ENCODE results near the gene TBL2. TPM values are rescaled to one million over a fixed set of nuclear protein-coding genes. Genes with fewer than 3 reads are reported as not detected.
A peak's percentile ranks its signal among the peaks of the same experiment; 100 is the strongest.

Gene TBL2
- total RNA-seq, 2 experiments from 2014 or later, result 36.9 to 47.9 TPM

- Histone ChIP-seq H3K79me2 (ENCODE audit: insufficient read depth, low read depth, low read length) (peaks cover 36% of the 10 kb centered on the region), H3K27ac (ENCODE audit: low read depth, low read length, poor library complexity, severe bottlenecking) (peak within 1 kb of the TSS; percentile 85), H3K9me2 (ENCODE audit: insufficient read depth, low read length) (no peaks in the 10 kb centered on the region), H3K4me2 (ENCODE audit: low read length) (peak within 1 kb of the TSS; percentile 99), H3K9me3 (ENCODE audit: low read length) (no peaks in the 10 kb centered on the region), H3K4me3 (ENCODE audit: low read depth, low read length, poor library complexity, severe bottlenecking) (peak within 1 kb of the TSS; percentile 91), H2AFZ (ENCODE audit: low read length) (peak within 1 kb of the TSS; percentile 66), H3K4me1 (ENCODE audit: insufficient read depth, low read length, poor library complexity, severe bottlenecking) (peaks cover 19% of the 10 kb centered on the region), H3K36me3 (ENCODE audit: insufficient read depth, low read length) (peaks cover 25% of the 10 kb centered on the region), H4K20me1 (ENCODE audit: insufficient read depth, low read length) (peaks cover 6% of the 10 kb centered on the region; the same call in 1 of the 2 replicates)
- ChIA-PET CTCF (ENCODE audit: unreplicated experiment) (no interaction called here), POLR2A (interaction anchor here (0.5 to 1.9 kb wide), 5 partner anchors 30 to 1100 kb away, joined by 3 to 9 read pairs (median 4); partner anchors contain the start of genes BAZ1B and GTF2I)
- intact Hi-C loops (cut with micrococcal nuclease; ENCODE audit: unreplicated experiment), result loop anchor here (1.0 kb wide), 3 partner anchors 21 to 35 kb away; partner anchors contain the start of genes BAZ1B and TBL2
- BruUV-seq (replicated peaks), result TSS peak; percentile 78
- TF ChIP-seq CTCF (conservative IDR thresholded peaks at IDR 0.05; ENCODE audit: low read length) (no peak), EZH2phosphoT487 (IDR thresholded peaks at IDR 0.05; ENCODE audit: borderline replicate concordance, low read depth, low read length) (no peak)
- peak; percentile 86 for DNase-seq (ENCODE audit: low spot score)
Measured at GRCh38 chr7:73557397-73558257, 20.8 kb downstream of the TBL2 start, which contains the start of gene BCL7B. TSS of gene BCL7B (minus strand) at chr7:73557690. CDS start at chr7:73557578, 112 bp downstream.

GRCh38 chr7:73557108-73557396 lies 21.3 kb downstream of the TBL2 start:
- TF ChIP-seq EZH2phosphoT487 (IDR thresholded peaks at IDR 0.05; ENCODE audit: borderline replicate concordance, low read depth, low read length) (no peak), CTCF (conservative IDR thresholded peaks at IDR 0.05; ENCODE audit: low read length) (no peak)
- Histone ChIP-seq H3K4me1 (ENCODE audit: insufficient read depth, low read length, poor library complexity, severe bottlenecking) (peaks cover 19% of the 10 kb centered on the region), H3K9me2 (ENCODE audit: insufficient read depth, low read length) (no peaks in the 10 kb centered on the region), H2AFZ (ENCODE audit: low read length) (no peak overlapping the region; the same call in 1 of the 2 replicates), H3K4me2 (ENCODE audit: low read length) (peak overlapping the region; percentile 99), H3K9me3 (ENCODE audit: low read length) (no peaks in the 10 kb centered on the region), H3K79me2 (ENCODE audit: insufficient read depth, low read depth, low read length) (peaks cover 36% of the 10 kb centered on the region), H3K4me3 (ENCODE audit: low read depth, low read length, poor library complexity, severe bottlenecking) (peak overlapping the region; percentile 91), H3K27ac (ENCODE audit: low read depth, low read length, poor library complexity, severe bottlenecking) (peak overlapping the region; percentile 85), H4K20me1 (ENCODE audit: insufficient read depth, low read length) (peaks cover 6% of the 10 kb centered on the region; the same call in 1 of the 2 replicates), H3K36me3 (ENCODE audit: insufficient read depth, low read length) (peaks cover 30% of the 10 kb centered on the region)
- POLR2A ChIA-PET, result interaction anchor here (0.6 to 1.4 kb wide), 4 partner anchors 10 to 739 kb away, joined by 3 to 7 read pairs (median 4); partner anchors contain the start of gene BAZ1B
- peak; percentile 93 for DNase-seq (ENCODE audit: low spot score)
- intact Hi-C loops (cut with micrococcal nuclease; ENCODE audit: unreplicated experiment), result loop anchor here (1.0 kb wide), 3 partner anchors 21 to 35 kb away; partner anchors contain the start of genes BAZ1B and TBL2
- no TSS peak for BruUV-seq (replicated peaks)
- CTCF ChIA-PET (ENCODE audit: unreplicated experiment), result no interaction called here

Data from OCI-LY7 (cell line).